CD4-positive, alpha-beta memory T cell (primary cell): ENCODE results near the gene TCF4. TPM values are rescaled to one million over a fixed set of nuclear protein-coding genes. Genes with fewer than 3 reads are reported as not detected.

Source experiments
- CTCF ChIA-PET: fragments of 350-600 bp; sonication (Branson Sonifier 250); formaldehyde crosslinking; loops from one replicate; lab custom pipeline; 2021; ENCODE audit warnings: inconsistent platforms; ENCODE audit not compliant: partially characterized antibody; lab: Charles Lee
- POLR2A ChIA-PET: fragments of 350-600 bp; sonication (Branson Sonifier 250); formaldehyde crosslinking; loops from one replicate; lab custom pipeline; 2021; ENCODE audit not compliant: partially characterized antibody; lab: Charles Lee
- DNase-seq, 5 donors: peaks; one replicate each; pipeline versions ENCODE4 v3.0.0 to v3.0.0-alpha.2; 2020 to 2022; ENCODE audit warnings: mixed read lengths in 1 of 5
- H3K27ac ChIP-seq: one replicate; pipeline ENCODE4 v1.7.0; 2013; ENCODE audit warnings: low read depth, low read length
- H3K27me3 ChIP-seq: 2 replicates; pipeline ENCODE4 v1.7.0; 2013; ENCODE audit warnings: mild to moderate bottlenecking, low read length, moderate library complexity; ENCODE audit not compliant: insufficient read depth
- H3K36me3 ChIP-seq: 2 replicates; pipeline ENCODE4 v1.7.0; 2013; ENCODE audit warnings: mild to moderate bottlenecking, low read length, moderate library complexity; ENCODE audit not compliant: insufficient read depth
- H3K4me1 ChIP-seq: 2 replicates; pipeline ENCODE4 v1.7.0; 2013; ENCODE audit warnings: mild to moderate bottlenecking, low read length, moderate library complexity; ENCODE audit not compliant: insufficient read depth
- H3K4me3 ChIP-seq, 2 donors: one replicate each; pipeline ENCODE4 v1.7.0; 2013; ENCODE audit warnings: low read length in 2 of 2, mild to moderate bottlenecking in 1 of 2
- H3K9me3 ChIP-seq, 2 donors: one replicate each; pipeline ENCODE4 v1.7.0; 2013; ENCODE audit warnings: low read length in 2 of 2, control low read depth in 1 of 2; ENCODE audit not compliant: control insufficient read depth in 1 of 2
- H3K27ac Mint-ChIP-seq, 7 donors: one replicate each; pipeline ENCODE4 v1.8.0; 2020 to 2021; ENCODE audit warnings: mixed read lengths in 7 of 7, mild to moderate bottlenecking in 6 of 7, inconsistent platforms in 3 of 7, moderate library complexity in 3 of 7
- H3K27me3 Mint-ChIP-seq, 2 donors: one replicate each; pipeline ENCODE4 v1.8.0; 2020 to 2021; ENCODE audit warnings: mixed read lengths in 2 of 2
- H3K36me3 Mint-ChIP-seq, 2 donors: one replicate each; pipeline ENCODE4 v1.8.0; 2020 to 2021; ENCODE audit warnings: mixed read lengths in 2 of 2, inconsistent platforms in 1 of 2, mild to moderate bottlenecking in 1 of 2
- H3K4me1 Mint-ChIP-seq, 4 donors: one replicate each; pipeline ENCODE4 v1.8.0; 2020 to 2021; ENCODE audit warnings: mixed read lengths in 4 of 4, mild to moderate bottlenecking in 1 of 4
- H3K4me3 Mint-ChIP-seq, 8 donors: one replicate each; pipeline ENCODE4 v1.8.0; 2020 to 2021; ENCODE audit warnings: mixed read lengths in 8 of 8, mild to moderate bottlenecking in 7 of 8, moderate library complexity in 6 of 8, inconsistent platforms in 3 of 8
- H3K9me3 Mint-ChIP-seq, 8 donors: one replicate each; pipeline ENCODE4 v1.8.0; 2020 to 2021; ENCODE audit warnings: mixed read lengths in 8 of 8, mild to moderate bottlenecking in 5 of 8, inconsistent platforms in 3 of 8, moderate library complexity in 1 of 8
- intact Hi-C: fragments of 100-400 bp; cut with micrococcal nuclease; formaldehyde crosslinking; loops from one replicate; pipeline ENCODE4 v1.15.1; 2023
- polyA plus RNA-seq, 2 donors: library from polyadenylated mRNA; unstranded; fragments of 300-500 nt; fragmentation: Illumina TruSeq; gene quantifications; one replicate each; pipeline ENCODE4 v1.2.3, GENCODE V29; 2021
- total RNA-seq, 2 experiments: library from RNA; stranded (reverse); gene quantifications; one replicate each; pipeline ENCODE4 v1.2.3, GENCODE V29; 2021

Gene TCF4
- total and polyA plus RNA-seq, 4 experiments from 2014 or later = 0.11 to 2.2 (median 0.76) TPM

DNA sequence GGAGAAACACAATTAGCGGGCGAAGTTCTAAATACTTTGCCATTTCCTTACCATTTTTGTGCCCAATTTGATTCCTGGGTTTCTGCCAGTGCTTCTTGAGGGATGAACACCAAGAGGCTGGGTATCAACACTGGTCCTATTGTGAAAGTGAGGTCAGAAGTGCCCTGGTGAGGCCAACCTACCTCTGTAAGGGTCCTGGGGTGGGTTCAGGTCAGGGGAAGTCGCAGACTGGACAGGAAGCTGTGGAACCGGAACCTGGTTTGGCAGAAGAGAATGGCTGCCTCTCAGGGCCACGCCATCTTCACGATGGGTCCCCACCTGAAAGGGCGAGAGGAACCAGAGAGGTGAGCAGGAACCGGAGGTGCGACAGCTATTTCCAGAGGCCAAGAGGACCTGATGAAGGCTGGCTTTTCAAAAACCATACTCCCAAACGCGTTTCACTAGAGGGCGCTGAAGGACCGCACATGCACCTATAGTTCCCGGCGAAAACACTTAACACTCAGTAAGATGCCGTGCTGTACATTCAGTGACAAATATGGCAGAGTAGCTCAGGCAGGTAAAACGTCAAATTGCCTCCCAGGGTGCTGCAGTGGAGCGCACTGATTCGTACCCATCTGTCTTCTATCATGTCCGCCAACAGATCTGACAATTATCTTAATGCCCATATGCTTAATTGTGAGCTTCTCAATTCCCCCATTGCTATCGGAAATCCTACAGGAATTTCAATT lies 353.5 kb downstream of the TCF4 start:
- no peaks in the 10 kb centered on the region for H3K27me3 Mint-ChIP-seq
- no peaks in the 10 kb centered on the region for H3K9me3 ChIP-seq
- no peak overlapping the region for H3K4me3 ChIP-seq
- no peaks in the 10 kb centered on the region for H3K36me3 Mint-ChIP-seq
- H3K9me3 Mint-ChIP-seq = no peaks in the 10 kb centered on the region
- H3K4me3 Mint-ChIP-seq = no peak overlapping the region
- no peaks in the 10 kb centered on the region for H3K4me1 Mint-ChIP-seq
- no peaks in the 10 kb centered on the region for H3K27me3 ChIP-seq
- no peaks in the 10 kb centered on the region for H3K36me3 ChIP-seq
- intact Hi-C loops = no loop called here
- peak in 1 of 5 donors; percentile 9 for DNase-seq
- no peak overlapping the region for H3K27ac ChIP-seq
- no peaks in the 10 kb centered on the region for H3K4me1 ChIP-seq
- POLR2A ChIA-PET = no interaction called here
- H3K27ac Mint-ChIP-seq = no peak overlapping the region
- CTCF ChIA-PET = interaction anchor here (0.8 to 1.8 kb wide), 4 partner anchors 9 to 52 kb away, joined by 3 to 6 read pairs (median 3); no protein-coding TSS in a partner anchor

DNA sequence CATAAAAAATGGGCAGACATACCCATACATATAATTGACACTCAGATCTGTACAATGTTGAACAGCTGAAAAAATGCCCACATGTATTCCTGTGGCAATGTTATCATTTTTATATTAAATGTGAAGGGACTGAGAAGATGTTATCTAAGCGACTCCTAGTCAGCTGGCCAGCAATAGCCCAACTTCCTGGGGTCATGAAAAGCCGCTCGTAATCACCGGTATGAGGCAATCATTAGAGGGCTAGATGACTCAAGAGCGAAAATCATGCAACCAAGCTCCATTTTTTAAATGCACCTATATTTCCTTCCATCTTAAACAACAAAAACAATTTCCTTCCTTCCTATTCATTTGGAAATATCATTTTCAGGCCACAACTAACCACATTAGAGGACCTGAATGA lies 354.1 kb downstream of the TCF4 start:
- ChIA-PET POLR2A (no interaction called here), CTCF (interaction anchor here (0.8 to 1.8 kb wide), 4 partner anchors 8 to 53 kb away, joined by 3 to 6 read pairs (median 3); no protein-coding TSS in a partner anchor)
- intact Hi-C loops = no loop called here
- Mint-ChIP-seq H3K36me3 (no peaks in the 10 kb centered on the region), H3K27me3 (no peaks in the 10 kb centered on the region), H3K4me3 (no peak overlapping the region), H3K9me3 (no peaks in the 10 kb centered on the region), H3K4me1 (no peaks in the 10 kb centered on the region), H3K27ac (no peak overlapping the region)
- H3K9me3 ChIP-seq = no peaks in the 10 kb centered on the region
- H3K27ac ChIP-seq = no peak overlapping the region
- DNase-seq = no peak
- H3K4me1 ChIP-seq = no peaks in the 10 kb centered on the region
- H3K36me3 ChIP-seq = no peaks in the 10 kb centered on the region
- H3K4me3 ChIP-seq = no peak overlapping the region
- H3K27me3 ChIP-seq = no peaks in the 10 kb centered on the region

DNA sequence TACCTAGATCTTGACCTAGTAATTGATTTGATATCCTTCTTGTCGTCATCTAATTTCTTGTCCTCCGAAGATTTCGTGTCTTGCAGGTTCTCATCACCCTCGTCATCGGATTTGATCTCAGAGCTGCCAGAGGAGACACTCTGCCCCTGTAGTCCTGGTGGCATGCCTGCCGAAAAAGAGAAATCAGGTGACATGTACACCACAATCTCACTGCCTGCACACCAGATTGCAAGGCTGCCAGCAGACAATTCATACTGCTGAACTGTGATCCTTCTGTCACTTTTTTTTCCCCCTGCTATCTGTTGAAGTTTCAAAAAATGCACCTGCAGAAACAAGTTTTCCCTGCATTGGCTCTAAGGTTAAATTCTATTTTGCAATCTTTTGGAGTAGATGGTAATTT lies 355.5 kb downstream of the TCF4 start:
- H3K4me1 Mint-ChIP-seq = no peaks in the 10 kb centered on the region
- no peaks in the 10 kb centered on the region for H3K36me3 ChIP-seq
- H3K27me3 ChIP-seq = no peaks in the 10 kb centered on the region
- H3K4me1 ChIP-seq = no peaks in the 10 kb centered on the region
- intact Hi-C loops = no loop called here
- H3K4me3 Mint-ChIP-seq = no peak overlapping the region
- no peak overlapping the region for H3K27ac Mint-ChIP-seq
- H3K9me3 ChIP-seq = no peaks in the 10 kb centered on the region
- POLR2A ChIA-PET = no interaction called here
- H3K36me3 Mint-ChIP-seq = no peaks in the 10 kb centered on the region
- H3K27me3 Mint-ChIP-seq = peaks cover 0 to 1% of the 10 kb centered on the region in 2 donors
- no peak for DNase-seq
- H3K4me3 ChIP-seq = no peak overlapping the region
- no peak overlapping the region for H3K27ac ChIP-seq
- H3K9me3 Mint-ChIP-seq = no peaks in the 10 kb centered on the region
- CTCF ChIA-PET = interaction anchor here (1.6 kb wide), 1 partner anchor 54 kb away, joined by 3 read pairs; no protein-coding TSS in a partner anchor

GRCh38 chr18:55229682-55230081 lies 358.3 kb downstream of the TCF4 start:
- Histone ChIP-seq H3K27me3 (no peaks in the 10 kb centered on the region), H3K4me3 (no peak overlapping the region), H3K4me1 (no peaks in the 10 kb centered on the region), H3K27ac (no peak overlapping the region), H3K9me3 (no peaks in the 10 kb centered on the region), H3K36me3 (no peaks in the 10 kb centered on the region)
- Mint-ChIP-seq H3K36me3 (no peaks in the 10 kb centered on the region), H3K27ac (no peak overlapping the region), H3K27me3 (peaks cover 0 to 1% of the 10 kb centered on the region in 2 donors), H3K4me3 (no peak overlapping the region), H3K9me3 (no peaks in the 10 kb centered on the region), H3K4me1 (no peaks in the 10 kb centered on the region)
- intact Hi-C loops = no loop called here
- no peak for DNase-seq
- CTCF ChIA-PET = no interaction called here
- POLR2A ChIA-PET = no interaction called here

- Histone ChIP-seq H3K4me1 (no peaks in the 10 kb centered on the region), H3K36me3 (no peaks in the 10 kb centered on the region), H3K27me3 (no peaks in the 10 kb centered on the region), H3K4me3 (no peak overlapping the region), H3K9me3 (no peaks in the 10 kb centered on the region), H3K27ac (no peak overlapping the region)
- CTCF ChIA-PET = no interaction called here
- Mint-ChIP-seq H3K27me3 (peaks cover 0 to 1% of the 10 kb centered on the region in 2 donors), H3K36me3 (no peaks in the 10 kb centered on the region), H3K4me3 (no peak overlapping the region), H3K9me3 (no peaks in the 10 kb centered on the region), H3K4me1 (no peaks in the 10 kb centered on the region), H3K27ac (no peak overlapping the region)
- intact Hi-C loops = no loop called here
- DNase-seq = no peak
- POLR2A ChIA-PET = no interaction called here
Observed at GRCh38 chr18:55228707-55229106, 359.3 kb downstream of the TCF4 start.

- Mint-ChIP-seq H3K4me3 (no peak overlapping the region), H3K27me3 (peaks cover under 1 to 1% of the 10 kb centered on the region in 2 donors), H3K4me1 (no peaks in the 10 kb centered on the region), H3K36me3 (no peaks in the 10 kb centered on the region), H3K9me3 (no peaks in the 10 kb centered on the region), H3K27ac (no peak overlapping the region)
- DNase-seq = no peak
- Histone ChIP-seq H3K4me3 (no peak overlapping the region), H3K27ac (no peak overlapping the region), H3K36me3 (no peaks in the 10 kb centered on the region), H3K4me1 (no peaks in the 10 kb centered on the region), H3K27me3 (no peaks in the 10 kb centered on the region), H3K9me3 (no peaks in the 10 kb centered on the region)
- intact Hi-C loops = no loop called here
- ChIA-PET POLR2A (no interaction called here), CTCF (no interaction called here)
Observed at GRCh38 chr18:55228191-55228590, 359.8 kb downstream of the TCF4 start.

DNA sequence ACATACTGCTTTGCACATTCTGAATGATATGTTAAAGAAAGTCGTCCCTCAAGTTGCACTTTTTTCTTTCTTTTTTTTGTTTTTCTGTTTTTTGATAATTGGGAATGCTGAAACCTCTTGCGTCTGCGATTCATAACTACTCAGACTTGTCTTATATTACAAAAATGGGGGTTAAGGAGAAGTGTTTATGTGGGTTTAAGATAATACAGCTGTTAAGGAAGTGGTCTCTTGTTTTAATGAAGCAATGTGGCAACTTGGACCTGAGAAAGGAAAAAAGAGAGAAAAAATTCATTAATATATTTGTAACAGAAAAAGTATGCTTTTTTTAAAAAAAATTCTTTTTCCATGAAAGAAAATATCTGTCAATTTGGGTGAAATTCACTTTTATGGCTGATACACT lies 360.2 kb downstream of the TCF4 start:
- H3K27me3 Mint-ChIP-seq = peaks cover 1% of the 10 kb centered on the region in 2 donors
- H3K36me3 Mint-ChIP-seq = no peaks in the 10 kb centered on the region
- Histone ChIP-seq H3K27me3 (no peaks in the 10 kb centered on the region), H3K9me3 (no peaks in the 10 kb centered on the region), H3K36me3 (no peaks in the 10 kb centered on the region), H3K4me1 (no peaks in the 10 kb centered on the region), H3K27ac (no peak overlapping the region), H3K4me3 (no peak overlapping the region)
- H3K4me3 Mint-ChIP-seq = no peak overlapping the region
- H3K4me1 Mint-ChIP-seq = no peaks in the 10 kb centered on the region
- H3K27ac Mint-ChIP-seq = no peak overlapping the region
- ChIA-PET CTCF (no interaction called here), POLR2A (no interaction called here)
- H3K9me3 Mint-ChIP-seq = no peaks in the 10 kb centered on the region
- DNase-seq = no peak
- intact Hi-C loops = no loop called here
